Uterus (tissue), 4 donors: ENCODE results near the gene HSPBAP1. TPM values are rescaled to one million over a fixed set of nuclear protein-coding genes. Genes with fewer than 3 reads are reported as not detected.

Experiments used
- DNase-seq, 2 donors: peaks; one replicate each; pipeline ENCODE4 v3.0.0-alpha.2; 2019 to 2020
- H3K27ac ChIP-seq, 2 donors: fragments of 200-600 bp; sonication (generic); 1 replicate in 1 of 2; 2 replicates in 1 of 2; pipeline ENCODE4 v1.5.1; 2016 to 2018
- H3K27me3 ChIP-seq, 2 donors: fragments of 200-600 bp; sonication (generic); one replicate each; pipeline ENCODE4 v1.5.1; 2018 to 2019; ENCODE audit warnings: control low read depth in 1 of 2
- H3K36me3 ChIP-seq, 2 donors: fragments of 200-600 bp; sonication (generic); one replicate each; pipeline ENCODE4 v1.5.1; 2019; ENCODE audit warnings: control low read depth in 1 of 2
- H3K4me1 ChIP-seq, 2 donors: fragments of 200-600 bp; sonication (generic); one replicate each; pipeline ENCODE4 v1.5.1; 2018 to 2019; ENCODE audit warnings: control low read depth in 1 of 2
- H3K4me3 ChIP-seq, 2 donors: fragments of 200-600 bp; sonication (generic); 1 replicate in 1 of 2; 2 replicates in 1 of 2; pipeline ENCODE4 v1.5.1; 2018 to 2019; ENCODE audit warnings: mild to moderate bottlenecking in 1 of 2
- H3K9me3 ChIP-seq, 2 donors: fragments of 200-600 bp; sonication (generic); one replicate each; pipeline ENCODE4 v1.5.1; 2019; ENCODE audit warnings: control low read depth in 1 of 2
- POLR2A ChIP-seq, 2 donors: fragments of 450-650 bp; IDR thresholded peaks; one replicate each; pipeline ENCODE4 v1.6.1; 2016; ENCODE audit warnings: antibody characterized with exemption in 2 of 2, mild to moderate bottlenecking in 1 of 2, moderate library complexity in 1 of 2
- intact Hi-C: fragments of 100-400 bp; cut with DNase I; formaldehyde crosslinking; loops from one replicate; pipeline ENCODE4 v1.15.1; 2023; ENCODE audit warnings: low total_unique reads
- total RNA-seq, 4 donors: library from RNA; depleted of rRNA in 3 of 4; stranded (reverse); fragments of >200 nt in 3 of 4; gene quantifications; one replicate each; pipeline versions ENCODE4 v1.1.0 to v1.2.4, GENCODE V29; 2014 to 2023
- TF ChIP-seq, protein P1 (sequence below), 4 experiments: fragments of 200-600 bp in 2 of 4; fragments of 450-650 bp in 2 of 4; sonication (generic) in 2 of 4; IDR thresholded peaks; one replicate each; pipeline ENCODE4 v1.5.1; 2016 to 2019; ENCODE audit warnings: antibody characterized with exemption in 4 of 4, mild to moderate bottlenecking in 2 of 4, moderate library complexity in 1 of 4
- donor health status: DM: yes; HTN: yes; CAD: no.

The HSPBAP1 gene
- total RNA-seq, 4 donors from 2014 or later: 3.1 to 25.9 (median 11.7) TPM

DNA sequence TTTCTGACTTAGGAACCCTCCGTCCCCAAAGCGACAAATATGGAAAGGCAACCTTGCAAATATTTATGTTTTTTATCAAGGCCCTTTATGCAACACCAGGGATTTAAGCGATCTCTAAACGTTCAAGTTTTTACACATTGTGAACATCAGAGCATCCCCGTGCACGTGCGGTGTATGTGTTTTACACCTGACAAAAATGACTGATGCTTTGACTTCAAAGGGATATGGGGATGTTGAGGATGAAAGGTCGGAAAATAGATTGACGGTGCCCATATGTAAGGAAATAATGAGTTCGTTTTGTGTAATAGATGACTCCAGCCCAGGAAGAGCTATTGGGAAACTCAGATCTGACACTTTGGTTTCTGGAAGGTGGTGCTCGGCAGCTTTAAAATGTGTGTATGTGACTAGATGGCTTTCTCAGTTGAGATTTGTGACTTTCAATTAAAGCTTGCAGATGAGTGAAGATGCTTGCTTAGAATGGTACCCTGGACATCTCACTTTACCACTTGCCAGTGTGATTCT lies 2.1 kb upstream of the HSPBAP1 start:
- TF ChIP-seq POLR2A (IDR thresholded peaks at IDR 0.05): no peak
- TF ChIP-seq, protein P1, sequence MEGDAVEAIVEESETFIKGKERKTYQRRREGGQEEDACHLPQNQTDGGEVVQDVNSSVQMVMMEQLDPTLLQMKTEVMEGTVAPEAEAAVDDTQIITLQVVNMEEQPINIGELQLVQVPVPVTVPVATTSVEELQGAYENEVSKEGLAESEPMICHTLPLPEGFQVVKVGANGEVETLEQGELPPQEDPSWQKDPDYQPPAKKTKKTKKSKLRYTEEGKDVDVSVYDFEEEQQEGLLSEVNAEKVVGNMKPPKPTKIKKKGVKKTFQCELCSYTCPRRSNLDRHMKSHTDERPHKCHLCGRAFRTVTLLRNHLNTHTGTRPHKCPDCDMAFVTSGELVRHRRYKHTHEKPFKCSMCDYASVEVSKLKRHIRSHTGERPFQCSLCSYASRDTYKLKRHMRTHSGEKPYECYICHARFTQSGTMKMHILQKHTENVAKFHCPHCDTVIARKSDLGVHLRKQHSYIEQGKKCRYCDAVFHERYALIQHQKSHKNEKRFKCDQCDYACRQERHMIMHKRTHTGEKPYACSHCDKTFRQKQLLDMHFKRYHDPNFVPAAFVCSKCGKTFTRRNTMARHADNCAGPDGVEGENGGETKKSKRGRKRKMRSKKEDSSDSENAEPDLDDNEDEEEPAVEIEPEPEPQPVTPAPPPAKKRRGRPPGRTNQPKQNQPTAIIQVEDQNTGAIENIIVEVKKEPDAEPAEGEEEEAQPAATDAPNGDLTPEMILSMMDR (IDR thresholded peaks at IDR 0.05): no peak
- intact Hi-C loops: no loop called here
- Histone ChIP-seq H3K27ac (peak overlapping the region; percentile 97 to 98), H3K36me3 (no peaks in the 10 kb centered on the region), H3K4me1 (no peaks in the 10 kb centered on the region), H3K27me3 (no peaks in the 10 kb centered on the region), H3K4me3 (peak overlapping the region; percentile 75 to 86), H3K9me3 (no peaks in the 10 kb centered on the region)
- no peak for DNase-seq

DNA sequence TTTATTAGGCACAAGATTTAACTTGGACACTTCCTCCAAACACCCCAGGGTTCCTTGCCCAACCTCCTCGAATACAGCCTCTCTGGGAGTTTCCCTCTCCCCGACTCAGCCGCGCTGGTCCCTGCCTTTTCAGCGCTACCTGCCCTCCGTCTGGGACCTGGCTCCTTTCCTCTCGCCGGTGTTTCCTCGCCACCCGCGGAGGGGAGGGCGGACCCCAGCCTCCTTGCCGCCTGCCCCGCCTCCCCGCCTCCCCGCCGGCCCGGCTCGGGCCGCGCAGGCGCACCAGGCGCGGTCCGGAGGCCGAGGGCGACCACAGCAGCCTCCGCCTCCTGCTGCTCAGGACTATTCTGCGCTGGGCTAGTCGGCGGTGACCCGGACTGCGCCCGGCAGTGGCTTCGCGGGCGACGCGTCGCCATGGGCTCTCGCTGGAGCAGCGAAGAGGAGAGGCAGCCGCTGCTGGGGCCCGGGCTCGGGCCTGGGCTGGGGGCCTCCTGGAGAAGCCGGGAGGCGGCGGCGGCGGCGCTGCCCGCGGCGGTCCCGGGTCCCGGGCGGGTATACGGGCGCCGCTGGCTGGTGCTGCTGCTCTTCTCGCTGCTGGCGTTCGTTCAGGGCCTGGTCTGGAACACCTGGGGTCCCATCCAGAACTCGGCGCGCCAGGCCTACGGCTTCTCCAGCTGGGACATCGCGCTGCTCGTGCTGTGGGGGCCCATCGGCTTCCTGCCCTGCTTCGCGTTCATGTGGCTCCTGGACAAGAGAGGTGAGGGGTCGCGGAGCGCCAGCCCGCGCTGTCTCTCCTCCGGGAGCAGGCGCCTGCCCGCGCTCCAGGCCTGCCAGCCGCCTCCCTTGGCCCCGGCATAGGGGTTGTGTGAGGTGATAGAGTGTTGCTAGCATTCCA lies 1.4 kb upstream of the HSPBAP1 start, which contains the start of gene SLC49A4:
TSS of gene SLC49A4 (plus strand) at position 291 of the 895 bp plus-strand sequence. CDS start at position 415, 124 bp downstream.
- no peaks in the 10 kb centered on the region for H3K9me3 ChIP-seq
- DNase-seq: peak; percentile 54 to 74
- H3K27ac ChIP-seq: peak within 1 kb of the TSS; percentile 97 to 98
- no peaks in the 10 kb centered on the region for H3K27me3 ChIP-seq
- intact Hi-C loops: no loop called here
- peak within 1 kb of the TSS; percentile 75 to 86 for H3K4me3 ChIP-seq
- no peaks in the 10 kb centered on the region for H3K4me1 ChIP-seq
- TF ChIP-seq, protein P1 (IDR thresholded peaks at IDR 0.05): peak in 2 of 4 experiments; percentile 8 to 14
- peak; percentile 80 to 90 for TF ChIP-seq POLR2A (IDR thresholded peaks at IDR 0.05)
- H3K36me3 ChIP-seq: no peaks in the 10 kb centered on the region

DNA sequence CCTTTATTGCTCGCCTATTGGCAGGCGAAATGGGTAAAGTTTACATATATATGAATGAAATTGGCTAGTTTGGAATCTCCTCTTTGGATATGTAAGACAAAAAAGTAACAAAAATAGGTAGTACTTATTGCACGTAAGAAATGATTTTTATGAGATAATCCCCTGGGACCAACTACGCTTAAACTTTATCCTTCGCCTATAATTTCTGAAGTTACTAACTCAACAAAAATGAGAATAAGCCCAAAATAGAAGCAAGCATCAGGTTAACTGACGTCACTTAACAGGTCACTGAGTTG lies 800 bp upstream of the HSPBAP1 start:
- peak overlapping the region; percentile 97 to 98 for H3K27ac ChIP-seq
- intact Hi-C loops: no loop called here
- H3K36me3 ChIP-seq: no peaks in the 10 kb centered on the region
- TF ChIP-seq, protein P1 (IDR thresholded peaks at IDR 0.05): no peak
- no peak for TF ChIP-seq POLR2A (IDR thresholded peaks at IDR 0.05)
- no peaks in the 10 kb centered on the region for H3K27me3 ChIP-seq
- DNase-seq: no peak
- H3K4me1 ChIP-seq: no peaks in the 10 kb centered on the region
- H3K9me3 ChIP-seq: no peaks in the 10 kb centered on the region
- peak overlapping the region; percentile 75 to 86 for H3K4me3 ChIP-seq

DNA sequence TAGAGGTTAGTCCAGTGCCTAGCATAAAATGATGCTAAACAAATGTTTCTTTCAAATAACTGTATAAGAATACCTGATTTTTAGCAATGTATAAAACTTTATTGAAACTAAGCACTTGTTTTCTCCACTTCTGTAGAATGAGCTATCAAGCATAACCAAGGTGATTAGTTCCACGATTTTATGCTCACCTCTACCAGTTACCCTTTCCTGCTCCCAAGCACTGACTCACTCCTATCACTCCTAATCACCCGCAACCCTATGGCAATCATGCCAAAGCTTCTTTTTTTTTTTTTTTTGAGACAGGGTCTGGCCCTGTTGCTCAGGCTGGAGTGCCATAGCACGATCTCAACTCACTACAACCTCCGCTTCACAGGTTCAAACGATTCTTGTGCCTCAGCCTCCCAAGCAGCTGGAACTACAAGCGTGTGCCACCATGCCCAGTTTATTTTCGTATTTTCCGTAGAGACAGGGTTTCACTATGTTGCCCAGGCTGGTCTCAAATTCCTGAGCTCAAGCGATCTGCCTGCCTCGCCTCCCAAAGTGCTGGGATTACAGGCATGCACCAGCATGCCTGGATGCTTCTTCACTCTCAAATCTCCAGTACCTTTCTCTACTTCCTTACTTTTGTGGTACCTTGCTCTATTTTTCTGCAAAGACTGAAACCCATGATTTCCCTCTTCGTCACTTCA lies 3.9 kb downstream of the HSPBAP1 start:
- Histone ChIP-seq H3K27ac (no peak overlapping the region), H3K4me3 (no peak overlapping the region), H3K27me3 (no peaks in the 10 kb centered on the region), H3K4me1 (no peaks in the 10 kb centered on the region), H3K36me3 (no peaks in the 10 kb centered on the region), H3K9me3 (no peaks in the 10 kb centered on the region)
- TF ChIP-seq, protein P1 (IDR thresholded peaks at IDR 0.05): no peak
- TF ChIP-seq POLR2A (IDR thresholded peaks at IDR 0.05): no peak
- no peak for DNase-seq
- intact Hi-C loops: no loop called here

DNA sequence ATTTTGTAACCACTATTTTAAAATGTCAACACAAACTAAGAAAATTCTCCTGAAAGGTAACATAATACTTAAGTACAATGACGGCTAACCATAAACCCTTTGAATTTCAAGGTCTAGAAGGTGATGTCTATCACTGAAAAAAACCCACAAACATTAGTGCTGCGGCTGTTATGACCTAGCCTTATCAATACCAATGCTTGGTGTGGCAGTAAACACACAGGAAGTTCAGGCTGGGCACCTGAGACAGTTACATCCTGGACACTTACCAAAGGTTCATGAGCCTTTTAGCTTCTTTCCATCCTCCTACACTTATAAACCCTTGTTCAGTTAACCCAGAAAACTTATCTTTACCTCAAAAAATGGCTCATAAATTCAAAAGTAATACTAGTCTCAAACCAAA lies 5.8 kb downstream of the HSPBAP1 start:
- Histone ChIP-seq H3K4me1 (no peaks in the 10 kb centered on the region), H3K27me3 (no peaks in the 10 kb centered on the region), H3K4me3 (no peak overlapping the region), H3K36me3 (no peaks in the 10 kb centered on the region), H3K27ac (no peak overlapping the region), H3K9me3 (no peaks in the 10 kb centered on the region)
- no peak for TF ChIP-seq POLR2A (IDR thresholded peaks at IDR 0.05)
- TF ChIP-seq, protein P1 (IDR thresholded peaks at IDR 0.05): no peak
- intact Hi-C loops: no loop called here
- no peak for DNase-seq
